OCI-LY1 (cell line): ENCODE data around the gene ZNF101.

Source experiments
- H2AFZ ChIP-seq: fragments of 200-600 bp; sonication (generic), shearing (Covaris generic); 2 replicates; pipeline ENCODE4 v1.6.0; 2014; ENCODE audit warnings: antibody characterized with exemption, mild to moderate bottlenecking, low read length
- H3F3A ChIP-seq: fragments of 200-600 bp; sonication (generic), shearing (Covaris generic); 2 replicates; pipeline ENCODE4 v1.6.0; 2014; ENCODE audit warnings: mild to moderate bottlenecking, antibody characterized with exemption, low read length, moderate library complexity; ENCODE audit not compliant: insufficient read depth
- H3K27ac ChIP-seq: fragments of 200-600 bp; sonication (generic); 2 replicates; pipeline ENCODE4 v1.5.1; 2014; ENCODE audit warnings: low read length, mixed run types, mild to moderate bottlenecking, low read depth; ENCODE audit not compliant: poor library complexity, severe bottlenecking
- H3K27me3 ChIP-seq: fragments of 200-600 bp; sonication (generic); 2 replicates; pipeline ENCODE4 v1.6.0; 2014; ENCODE audit warnings: antibody characterized with exemption, mild to moderate bottlenecking, low read length, moderate library complexity; ENCODE audit not compliant: insufficient read depth
- H3K36me3 ChIP-seq: fragments of 200-600 bp; sonication (generic); 2 replicates; pipeline ENCODE4 v1.6.1; 2014; ENCODE audit warnings: mild to moderate bottlenecking, antibody characterized with exemption, low read length, moderate library complexity, mixed read lengths; ENCODE audit not compliant: insufficient read depth
- H3K4me1 ChIP-seq: fragments of 200-600 bp; sonication (generic); 2 replicates; pipeline ENCODE4 v1.5.1; 2014; ENCODE audit warnings: mild to moderate bottlenecking, low read length, moderate library complexity; ENCODE audit not compliant: insufficient read depth, severe bottlenecking
- H3K4me2 ChIP-seq: fragments of 200-600 bp; sonication (generic), shearing (Covaris generic); 2 replicates; pipeline ENCODE4 v1.6.1; 2014; ENCODE audit warnings: low read length
- H3K4me3 ChIP-seq: fragments of 200-600 bp; sonication (generic); 2 replicates; pipeline ENCODE4 v1.5.1; 2014; ENCODE audit warnings: low read length, low read depth, mild to moderate bottlenecking, mixed read lengths; ENCODE audit not compliant: poor library complexity, severe bottlenecking
- H3K79me2 ChIP-seq: fragments of 200-600 bp; shearing (Covaris generic); 2 replicates; pipeline ENCODE4 v1.6.1; 2016; ENCODE audit warnings: mixed run types, low read length, mixed read lengths; ENCODE audit not compliant: insufficient read depth
- H3K9ac ChIP-seq: fragments of 200-600 bp; sonication (generic), shearing (Covaris generic); 2 replicates; pipeline ENCODE4 v1.6.1; 2014; ENCODE audit warnings: mild to moderate bottlenecking, low read length, mixed read lengths
- H3K9me2 ChIP-seq: fragments of 200-600 bp; sonication (generic), shearing (Covaris generic); 2 replicates; pipeline ENCODE4 v1.6.1; 2014; ENCODE audit warnings: low read depth, mild to moderate bottlenecking, low read length, mixed read lengths
- H3K9me3 ChIP-seq: fragments of 200-600 bp; shearing (Covaris generic); 2 replicates; pipeline ENCODE4 v1.6.1; 2014; ENCODE audit warnings: low read length, mixed read lengths
- H4K20me1 ChIP-seq: fragments of 200-600 bp; sonication (generic), shearing (Covaris generic); 2 replicates; pipeline ENCODE4 v1.6.0; 2016; ENCODE audit warnings: mild to moderate bottlenecking, low read length; ENCODE audit not compliant: insufficient read depth
- CTCF ChIP-seq: fragments of 200-600 bp; sonication (generic), shearing (Covaris generic); IDR thresholded peaks from 2 replicates; pipeline ENCODE4 v1.5.1; 2017; ENCODE audit warnings: mild to moderate bottlenecking, antibody characterized with exemption, low read length, moderate library complexity, mixed read lengths
- EZH2 ChIP-seq: fragments of 200-600 bp; sonication (generic), shearing (Covaris generic); IDR thresholded peaks from 2 replicates; pipeline ENCODE4 v1.8.0; 2017; ENCODE audit warnings: borderline replicate concordance, mixed run types, mild to moderate bottlenecking, antibody characterized with exemption, low read length, moderate library complexity, mixed read lengths

ZNF101 gene

GRCh38 chr19:19668230-19669012 is at the start of gene ZNF101:
Gene ZNF101 (plus strand): TSS chr19:19668839. CDS start chr19:19668964, 125 bp downstream.
- Histone ChIP-seq H3K4me2 (peak within 1 kb of the TSS; percentile 76), H3K79me2 (peaks cover 44% of the 10 kb centered on the region), H3K9me2 (no peaks in the 10 kb centered on the region), H2AFZ (no peak within 1 kb of the TSS), H3K4me3 (peak within 1 kb of the TSS; percentile 92), H3K27ac (peak within 1 kb of the TSS; percentile 93), H3K9me3 (0 out of 2 replicates have a peak, but pooled peaks cover 7% of the 10 kb centered on the region), H3K36me3 (peaks cover 37% of the 10 kb centered on the region), H3K4me1 (peaks cover 40% of the 10 kb centered on the region), H3K27me3 (no peaks in the 10 kb centered on the region), H3F3A (no peaks in the 10 kb centered on the region), H4K20me1 (no peaks in the 10 kb centered on the region), H3K9ac (peak within 1 kb of the TSS; percentile 96)
- TF ChIP-seq CTCF (no peak), EZH2 (no peak)

- peak overlapping the region; percentile 1; the same call in 1 of the 2 replicates for H3K9ac ChIP-seq
- H3K4me3 ChIP-seq, result peak overlapping the region; percentile 45
- peaks cover 8% of the 10 kb centered on the region; the same call in 1 of the 2 replicates for H3K36me3 ChIP-seq
Measured at GRCh38 chr19:19619181-19619848, 49.3 kb upstream of the ZNF101 start.

GRCh38 chr19:19619849-19620210 is 48.8 kb upstream of the ZNF101 start:
- peaks cover 11% of the 10 kb centered on the region; the same call in 1 of the 2 replicates for H3K36me3 ChIP-seq
- no peak overlapping the region for H2AFZ ChIP-seq
- no peaks in the 10 kb centered on the region for H3K79me2 ChIP-seq
- no peak overlapping the region for H3K27ac ChIP-seq
- no peaks in the 10 kb centered on the region for H3F3A ChIP-seq
- no peaks in the 10 kb centered on the region for H3K9me3 ChIP-seq
- TF ChIP-seq EZH2 (no peak), CTCF (no peak)
- no peak overlapping the region for H3K4me3 ChIP-seq
- no peaks in the 10 kb centered on the region for H3K27me3 ChIP-seq
- H3K9me2 ChIP-seq, result no peaks in the 10 kb centered on the region
- H4K20me1 ChIP-seq, result no peaks in the 10 kb centered on the region
- peaks cover 28% of the 10 kb centered on the region for H3K4me1 ChIP-seq
- H3K9ac ChIP-seq, result no peak overlapping the region
- no peak overlapping the region for H3K4me2 ChIP-seq

More at GRCh38 chr19:19619181-19619848, 49.3 kb upstream of the ZNF101 start:
- H3K79me2 ChIP-seq, result no peaks in the 10 kb centered on the region
- TF ChIP-seq EZH2 (no peak), CTCF (no peak)
- H3K27me3 ChIP-seq, result no peaks in the 10 kb centered on the region
- no peaks in the 10 kb centered on the region for H3K9me3 ChIP-seq
- H3K9me2 ChIP-seq, result no peaks in the 10 kb centered on the region
- no peak overlapping the region for H2AFZ ChIP-seq
- H3K27ac ChIP-seq, result no peak overlapping the region
- H3F3A ChIP-seq, result no peaks in the 10 kb centered on the region
- H4K20me1 ChIP-seq, result no peaks in the 10 kb centered on the region
- peaks cover 28% of the 10 kb centered on the region for H3K4me1 ChIP-seq
- peak overlapping the region; percentile 60 for H3K4me2 ChIP-seq
